Loucy (cell line): ENCODE data around the gene EMX2.

Experiments
- H2AFZ ChIP-seq: fragments of 200-600 bp; sonication (generic); 2 replicates; pipeline ENCODE4 v1.6.0; 2016; ENCODE audit warnings: antibody characterized with exemption, mild to moderate bottlenecking, low read length, moderate library complexity
- H3F3A ChIP-seq: fragments of 200-600 bp; 2 replicates; pipeline ENCODE4 v1.6.0; 2016; ENCODE audit warnings: antibody characterized with exemption, low read depth, mild to moderate bottlenecking
- H3K27me3 ChIP-seq: fragments of 200-600 bp; sonication (generic); 2 replicates; pipeline ENCODE4 v1.6.1; 2014; ENCODE audit warnings: low read length, mild to moderate bottlenecking; ENCODE audit not compliant: insufficient read depth, poor library complexity, severe bottlenecking
- H3K36me3 ChIP-seq: fragments of 200-600 bp; sonication (generic); 2 replicates; pipeline ENCODE4 v1.6.1; 2016; ENCODE audit warnings: low read length; ENCODE audit not compliant: insufficient read depth
- H3K4me1 ChIP-seq: fragments of 200-600 bp; sonication (generic); 2 replicates; pipeline ENCODE4 v1.5.1; 2014; ENCODE audit warnings: low read length, mild to moderate bottlenecking; ENCODE audit not compliant: insufficient read depth, poor library complexity, severe bottlenecking
- H3K4me2 ChIP-seq: fragments of 200-600 bp; sonication (generic); 2 replicates; pipeline ENCODE4 v1.6.0; 2014; ENCODE audit warnings: antibody characterized with exemption, low read length, low read depth, mild to moderate bottlenecking; ENCODE audit not compliant: poor library complexity, severe bottlenecking
- H3K4me3 ChIP-seq: fragments of 200-600 bp; sonication (generic); 2 replicates; pipeline ENCODE4 v1.5.1; 2014; ENCODE audit warnings: low read length, mild to moderate bottlenecking, mixed read lengths; ENCODE audit not compliant: poor library complexity, severe bottlenecking
- H3K79me2 ChIP-seq: fragments of 200-600 bp; sonication (generic); 2 replicates; pipeline ENCODE4 v1.6.1; 2014; ENCODE audit warnings: low read length; ENCODE audit not compliant: insufficient read depth
- H3K9ac ChIP-seq: fragments of 200-600 bp; sonication (generic); 2 replicates; pipeline ENCODE4 v1.6.0; 2014; ENCODE audit warnings: mild to moderate bottlenecking, low read depth, low read length, moderate library complexity; ENCODE audit not compliant: poor library complexity, severe bottlenecking
- H3K9me2 ChIP-seq: fragments of 200-600 bp; sonication (generic); replicated peaks from 2 replicates; pipeline ENCODE4 v1.6.1; 2016; ENCODE audit warnings: low read depth, low read length, mixed read lengths
- H3K9me3 ChIP-seq: fragments of 200-600 bp; sonication (generic); 2 replicates; pipeline ENCODE4 v1.6.1; 2014; ENCODE audit warnings: mild to moderate bottlenecking, antibody characterized with exemption, low read length, low read depth; ENCODE audit not compliant: insufficient read depth
- H4K20me1 ChIP-seq: fragments of 200-600 bp; sonication (generic); 2 replicates; pipeline ENCODE4 v1.6.0; 2014; ENCODE audit warnings: antibody characterized with exemption, low read length, mild to moderate bottlenecking; ENCODE audit not compliant: insufficient read depth, poor library complexity, severe bottlenecking
- CTCF ChIP-seq: fragments of 200-600 bp; sonication (generic); conservative IDR thresholded peaks from 2 replicates; pipeline ENCODE4 v1.5.1; 2014; ENCODE audit warnings: mild to moderate bottlenecking, antibody characterized with exemption, low read length
- EZH2phosphoT487 ChIP-seq: fragments of 200-600 bp; IDR thresholded peaks from 2 replicates; pipeline ENCODE4 v1.6.1; 2018; ENCODE audit warnings: antibody characterized with exemption, mild to moderate bottlenecking, moderate library complexity, borderline replicate concordance

EMX2 gene

GRCh38 chr10:117553815-117554172, 11.2 kb downstream of the EMX2 start:
- H4K20me1 ChIP-seq, result no peaks in the 10 kb centered on the region
- no peak overlapping the region for H3K9ac ChIP-seq
- no peaks in the 10 kb centered on the region for H3K9me2 ChIP-seq
- no peak overlapping the region for H2AFZ ChIP-seq
- H3K36me3 ChIP-seq, result no peaks in the 10 kb centered on the region
- no peaks in the 10 kb centered on the region for H3K27me3 ChIP-seq
- TF ChIP-seq EZH2phosphoT487, result no peak
- no peak for TF ChIP-seq CTCF
- no peaks in the 10 kb centered on the region for H3F3A ChIP-seq
- no peaks in the 10 kb centered on the region for H3K79me2 ChIP-seq
- H3K4me3 ChIP-seq, result no peak overlapping the region
- no peaks in the 10 kb centered on the region for H3K4me1 ChIP-seq
- H3K9me3 ChIP-seq, result no peaks in the 10 kb centered on the region
- H3K4me2 ChIP-seq, result no peak overlapping the region

GRCh38 chr10:117554241-117554814, 11.8 kb downstream of the EMX2 start:
- Histone ChIP-seq H3K36me3 (no peaks in the 10 kb centered on the region), H2AFZ (no peak overlapping the region), H3K79me2 (no peaks in the 10 kb centered on the region), H3K4me2 (no peak overlapping the region), H3K4me1 (no peaks in the 10 kb centered on the region), H3K9ac (no peak overlapping the region), H3K9me3 (no peaks in the 10 kb centered on the region), H4K20me1 (no peaks in the 10 kb centered on the region), H3K9me2 (no peaks in the 10 kb centered on the region), H3K27me3 (no peaks in the 10 kb centered on the region), H3F3A (no peaks in the 10 kb centered on the region), H3K4me3 (no peak overlapping the region)
- TF ChIP-seq EZH2phosphoT487 (no peak), CTCF (no peak)

- H3K4me3 ChIP-seq, result no peak overlapping the region
- H4K20me1 ChIP-seq, result no peaks in the 10 kb centered on the region
- H3K4me1 ChIP-seq, result no peaks in the 10 kb centered on the region
- H3F3A ChIP-seq, result no peaks in the 10 kb centered on the region
- no peaks in the 10 kb centered on the region for H3K27me3 ChIP-seq
- no peaks in the 10 kb centered on the region for H3K36me3 ChIP-seq
- no peak overlapping the region for H3K9ac ChIP-seq
- no peak overlapping the region for H2AFZ ChIP-seq
- no peak overlapping the region for H3K4me2 ChIP-seq
- no peaks in the 10 kb centered on the region for H3K79me2 ChIP-seq
- no peaks in the 10 kb centered on the region for H3K9me3 ChIP-seq
- no peaks in the 10 kb centered on the region for H3K9me2 ChIP-seq
- no peak for TF ChIP-seq EZH2phosphoT487
- TF ChIP-seq CTCF, result no peak
Measured at GRCh38 chr10:117555017-117555416, 12.5 kb downstream of the EMX2 start.
